Activated CD4-positive, alpha-beta T cell treated with anti-CD3 and anti-CD28 coated beads for 36 hours (primary cell): ENCODE data around the gene IGFBP2. TPM values are rescaled to one million over a fixed set of nuclear protein-coding genes. Genes with fewer than 3 reads are reported as not detected.

Experiments used
- ATAC-seq: fragments of 200-7000 bp; cut with Tn5 transposase; one replicate; pipeline ENCODE4 v1.10.0; 2021; ENCODE audit warnings: mild to moderate bottlenecking, moderate library complexity
- CTCF ChIA-PET: fragments of 350-600 bp; sonication (Branson Sonifier 250); formaldehyde crosslinking; loops from one replicate; lab custom pipeline; 2021; ENCODE audit warnings: antibody characterized with exemption; lab: Charles Lee
- POLR2A ChIA-PET: fragments of 350-600 bp; sonication (Branson Sonifier 250); formaldehyde crosslinking; loops from one replicate; lab custom pipeline; 2021; ENCODE audit warnings: antibody characterized with exemption, inconsistent platforms; lab: Charles Lee
- DNase-seq: peaks from one replicate; pipeline ENCODE4 v3.0.0-alpha.2; 2020
- H3K27ac Mint-ChIP-seq: one replicate; pipeline ENCODE4 v1.8.0; 2021; ENCODE audit warnings: mixed read lengths
- H3K27me3 Mint-ChIP-seq: one replicate; pipeline ENCODE4 v1.8.0; 2021; ENCODE audit warnings: mixed read lengths
- H3K36me3 Mint-ChIP-seq: one replicate; pipeline ENCODE4 v1.8.0; 2021; ENCODE audit warnings: low read depth, mixed read lengths
- H3K4me1 Mint-ChIP-seq: one replicate; pipeline ENCODE4 v1.8.0; 2021; ENCODE audit warnings: mixed read lengths
- H3K4me3 Mint-ChIP-seq: one replicate; pipeline ENCODE4 v1.8.0; 2021; ENCODE audit warnings: mild to moderate bottlenecking, moderate library complexity, mixed read lengths
- H3K9me3 Mint-ChIP-seq: one replicate; pipeline ENCODE4 v1.8.0; 2021; ENCODE audit warnings: low read depth, mixed read lengths
- intact Hi-C, 2 experiments: fragments of 100-400 bp; cut with DNase I in 1 of 2; cut with micrococcal nuclease in 1 of 2; formaldehyde crosslinking; loops; one replicate each; pipeline versions ENCODE4 v1.14.2 to v1.15.1; 2022 to 2024; cut with DNase I, micrococcal nuclease
- total RNA-seq, 2 experiments: library from RNA; stranded (reverse); gene quantifications; one replicate each; pipeline ENCODE4 v1.2.3, GENCODE V29; 2021

Gene IGFBP2
- total RNA-seq, 2 experiments from 2014 or later, result 9.8 to 11.5 TPM

DNA sequence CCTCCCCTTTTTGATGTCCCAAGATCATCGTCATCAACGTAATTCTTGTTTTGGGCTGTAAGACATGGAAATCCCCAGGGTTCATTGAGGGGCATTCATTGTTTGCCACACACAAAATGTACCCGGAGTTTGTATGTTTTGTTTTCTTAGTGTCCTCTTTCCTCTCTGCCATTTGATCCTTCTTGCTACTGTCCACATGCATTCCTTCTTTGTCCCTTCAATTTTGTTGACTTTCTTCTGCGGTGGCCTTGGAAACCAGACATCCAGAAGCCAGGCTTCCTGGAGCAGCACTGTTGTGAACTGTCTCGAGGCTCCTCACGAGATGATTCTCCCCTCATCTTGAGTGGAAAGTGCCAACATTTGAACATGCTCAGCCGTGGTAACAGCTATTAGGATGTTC is 24.8 kb downstream of the IGFBP2 start:
- Mint-ChIP-seq H3K27me3 (no peaks in the 10 kb centered on the region), H3K4me3 (no peak overlapping the region)
- no peak for ATAC-seq

DNA sequence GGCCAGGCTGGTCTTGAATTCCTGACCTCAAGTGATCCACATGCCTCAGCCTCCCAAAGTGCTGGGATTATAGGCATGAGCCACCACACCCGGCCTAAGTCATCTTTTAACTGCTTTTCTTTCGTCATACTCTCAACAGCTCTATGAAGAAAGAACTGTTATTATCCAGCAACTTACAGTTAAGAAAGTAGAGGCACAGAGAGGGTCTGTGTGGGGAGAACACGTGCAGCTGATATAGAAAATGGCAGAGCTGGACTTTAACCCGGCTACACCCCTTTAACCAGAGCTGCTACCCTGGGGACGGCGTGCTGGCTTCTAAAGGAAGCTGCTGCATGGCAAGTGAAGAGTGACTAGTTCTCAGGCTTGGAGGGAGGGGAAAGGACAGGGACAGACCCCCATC is 25.5 kb downstream of the IGFBP2 start:
- Mint-ChIP-seq H3K4me3 (no peak overlapping the region), H3K27me3 (no peaks in the 10 kb centered on the region), H3K9me3 (no peaks in the 10 kb centered on the region), H3K4me1 (no peaks in the 10 kb centered on the region), H3K36me3 (no peaks in the 10 kb centered on the region), H3K27ac (no peak overlapping the region)
- DNase-seq (no peak), ATAC-seq (no peak)
- CTCF ChIA-PET, result interaction anchor here (1.1 to 1.7 kb wide), 3 partner anchors 13 to 141 kb away, joined by 3 to 5 read pairs (median 3); no protein-coding TSS in a partner anchor
- POLR2A ChIA-PET, result no interaction called here
- intact Hi-C loops, result no loop called here

More for the DNA sequence above, 24.8 kb downstream of the IGFBP2 start:
- Mint-ChIP-seq H3K27ac (no peak overlapping the region), H3K36me3 (no peaks in the 10 kb centered on the region), H3K9me3 (no peaks in the 10 kb centered on the region), H3K4me1 (no peaks in the 10 kb centered on the region)
- ChIA-PET CTCF (interaction anchor here (1.2 kb wide), 1 partner anchor 14 kb away, joined by 3 read pairs; no protein-coding TSS in a partner anchor), POLR2A (no interaction called here)
- DNase-seq, result no peak
- intact Hi-C loops, result no loop called here

DNA sequence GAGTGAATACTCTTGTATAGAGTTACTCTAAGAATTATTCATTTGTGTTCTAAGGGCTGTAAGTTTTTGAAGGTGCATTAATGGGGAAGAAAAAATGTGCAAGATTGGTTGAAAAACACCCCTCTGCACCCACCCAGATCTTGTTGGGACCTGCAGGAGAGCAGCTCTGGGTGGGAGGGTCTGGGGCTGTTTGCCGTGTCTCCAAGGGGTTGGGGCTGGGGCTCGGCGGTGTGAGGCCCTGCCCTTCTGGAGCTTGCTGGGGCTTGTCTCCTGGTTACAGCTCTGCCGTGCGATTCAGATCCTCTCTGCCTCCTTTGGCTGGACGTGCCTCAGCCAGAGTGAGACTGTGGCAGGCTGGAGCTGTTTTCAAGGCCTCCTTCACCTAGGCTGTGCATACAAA is 26.1 kb downstream of the IGFBP2 start:
- CTCF ChIA-PET, result interaction anchor here (1.1 to 1.7 kb wide), 3 partner anchors 12 to 142 kb away, joined by 3 to 5 read pairs (median 3); no protein-coding TSS in a partner anchor
- no peaks in the 10 kb centered on the region for H3K4me1 Mint-ChIP-seq
- no peak overlapping the region for H3K4me3 Mint-ChIP-seq
- intact Hi-C loops, result no loop called here
- POLR2A ChIA-PET, result no interaction called here
- no peak for DNase-seq
- no peaks in the 10 kb centered on the region for H3K9me3 Mint-ChIP-seq
- no peaks in the 10 kb centered on the region for H3K27me3 Mint-ChIP-seq
- ATAC-seq, result no peak
- no peaks in the 10 kb centered on the region for H3K36me3 Mint-ChIP-seq
- H3K27ac Mint-ChIP-seq, result no peak overlapping the region

DNA sequence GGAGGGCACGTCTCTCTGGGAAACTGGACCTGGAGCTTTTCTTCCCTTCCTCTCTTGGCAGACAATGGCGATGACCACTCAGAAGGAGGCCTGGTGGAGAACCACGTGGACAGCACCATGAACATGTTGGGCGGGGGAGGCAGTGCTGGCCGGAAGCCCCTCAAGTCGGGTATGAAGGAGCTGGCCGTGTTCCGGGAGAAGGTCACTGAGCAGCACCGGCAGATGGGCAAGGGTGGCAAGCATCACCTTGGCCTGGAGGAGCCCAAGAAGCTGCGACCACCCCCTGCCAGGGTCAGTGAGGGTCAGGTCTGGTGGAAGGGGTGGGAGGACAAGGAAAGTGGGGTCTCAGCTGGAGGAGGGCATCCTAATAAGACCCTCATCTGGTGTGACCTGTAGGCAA is 27.3 kb downstream of the IGFBP2 start:
- Mint-ChIP-seq H3K4me3 (no peak overlapping the region), H3K36me3 (no peaks in the 10 kb centered on the region), H3K27ac (no peak overlapping the region), H3K27me3 (no peaks in the 10 kb centered on the region), H3K9me3 (no peaks in the 10 kb centered on the region), H3K4me1 (no peaks in the 10 kb centered on the region)
- intact Hi-C loops, result no loop called here
- ATAC-seq (no peak), DNase-seq (no peak)
- CTCF ChIA-PET, result interaction anchor here (10.3 kb wide), 1 partner anchor 140 kb away, joined by 195 read pairs; no protein-coding TSS in a partner anchor
- POLR2A ChIA-PET, result no interaction called here

DNA sequence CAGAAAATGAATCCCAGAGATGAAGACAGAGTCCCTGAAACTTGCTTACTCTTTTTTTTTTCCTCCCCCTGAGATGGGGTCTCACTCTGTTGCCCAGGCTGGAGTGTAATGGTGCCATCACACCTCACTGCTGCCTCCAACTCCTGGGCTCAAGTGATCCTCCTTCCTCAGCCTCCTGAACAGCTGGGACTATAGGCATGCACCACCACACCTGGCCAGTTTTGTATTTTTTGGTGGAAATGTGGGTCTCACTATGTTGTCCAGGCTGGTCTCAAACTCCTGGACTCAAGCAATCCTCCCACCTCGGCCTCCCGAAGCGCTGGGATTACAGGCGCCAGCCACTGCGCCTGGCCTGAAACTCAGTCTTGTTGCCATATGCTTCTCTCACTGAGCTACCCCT is 27.8 kb downstream of the IGFBP2 start:
- H3K4me3 Mint-ChIP-seq, result no peak overlapping the region
- CTCF ChIA-PET, result interaction anchor here (10.3 kb wide), 1 partner anchor 141 kb away, joined by 195 read pairs; no protein-coding TSS in a partner anchor
- no peak overlapping the region for H3K27ac Mint-ChIP-seq
- no peaks in the 10 kb centered on the region for H3K27me3 Mint-ChIP-seq
- intact Hi-C loops, result no loop called here
- no peak for ATAC-seq
- DNase-seq, result no peak
- no peaks in the 10 kb centered on the region for H3K36me3 Mint-ChIP-seq
- POLR2A ChIA-PET, result no interaction called here
- H3K4me1 Mint-ChIP-seq, result no peaks in the 10 kb centered on the region
- no peaks in the 10 kb centered on the region for H3K9me3 Mint-ChIP-seq

DNA sequence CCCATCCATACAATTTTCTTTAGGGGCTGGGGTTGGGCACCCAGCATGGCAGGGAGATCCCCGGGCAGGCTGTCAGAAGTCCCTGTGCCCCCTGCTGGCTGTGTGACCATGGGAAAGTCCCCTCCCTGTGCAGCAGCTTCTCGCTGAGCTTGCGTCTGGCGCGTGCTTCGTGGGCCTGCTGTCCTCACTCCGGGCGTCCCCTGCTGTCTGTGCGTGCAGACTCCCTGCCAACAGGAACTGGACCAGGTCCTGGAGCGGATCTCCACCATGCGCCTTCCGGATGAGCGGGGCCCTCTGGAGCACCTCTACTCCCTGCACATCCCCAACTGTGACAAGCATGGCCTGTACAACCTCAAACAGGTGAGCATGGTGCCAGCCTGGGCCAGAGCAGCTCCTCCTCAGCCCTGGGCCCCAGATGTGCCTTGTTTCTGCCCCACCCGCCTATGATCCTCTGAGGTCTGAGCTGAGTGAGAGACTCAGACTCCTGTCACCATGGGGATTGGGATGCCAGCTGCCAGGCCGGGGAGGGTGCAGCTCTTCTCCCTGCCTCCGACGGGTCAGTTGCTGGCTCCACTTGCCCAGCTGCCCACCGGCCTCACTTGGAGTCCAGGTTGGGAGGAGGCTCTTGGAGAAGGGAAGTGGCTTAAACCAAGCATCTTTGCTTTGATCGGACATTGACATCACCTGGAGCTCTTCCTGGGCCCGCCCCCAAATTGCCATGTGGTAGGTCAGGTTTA is 28.6 kb downstream of the IGFBP2 start:
- CTCF ChIA-PET, result interaction anchor here (10.3 kb wide), 1 partner anchor 142 kb away, joined by 195 read pairs; no protein-coding TSS in a partner anchor
- POLR2A ChIA-PET, result no interaction called here
- DNase-seq, result peak; percentile 43

DNA sequence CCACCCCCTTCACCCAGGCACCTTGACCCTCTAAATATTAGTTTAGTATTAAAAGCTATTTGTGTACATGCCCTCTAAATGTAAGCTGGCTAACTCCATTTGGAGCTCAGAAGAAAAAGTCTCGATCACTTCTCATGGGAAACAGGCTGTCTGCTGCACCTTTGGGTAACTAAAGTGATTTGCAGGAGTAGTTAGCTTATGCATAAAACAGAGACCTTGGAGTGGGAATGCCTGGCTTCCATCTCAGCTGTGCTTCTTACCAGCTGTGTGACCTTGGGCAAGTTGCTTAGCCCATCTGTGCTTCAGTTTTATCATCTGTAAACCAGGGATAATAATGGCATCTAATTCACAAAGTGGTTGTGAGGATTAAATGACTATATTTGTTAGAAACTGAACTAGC is 29.9 kb downstream of the IGFBP2 start:
- H3K9me3 Mint-ChIP-seq, result no peaks in the 10 kb centered on the region
- no peak overlapping the region for H3K27ac Mint-ChIP-seq
- ChIA-PET POLR2A (no interaction called here), CTCF (interaction anchor here (0.6 to 10.3 kb wide), 4 partner anchors 10 to 193 kb away, joined by 3 to 195 read pairs (median 3); no protein-coding TSS in a partner anchor)
- ATAC-seq (no peak), DNase-seq (no peak)
- H3K36me3 Mint-ChIP-seq, result no peaks in the 10 kb centered on the region
- H3K4me1 Mint-ChIP-seq, result no peaks in the 10 kb centered on the region
- H3K27me3 Mint-ChIP-seq, result no peaks in the 10 kb centered on the region
- intact Hi-C loops, result no loop called here
- no peak overlapping the region for H3K4me3 Mint-ChIP-seq

More for the DNA sequence above, 28.6 kb downstream of the IGFBP2 start:
- Mint-ChIP-seq H3K4me1 (no peaks in the 10 kb centered on the region), H3K36me3 (no peaks in the 10 kb centered on the region), H3K27ac (no peak overlapping the region), H3K9me3 (no peaks in the 10 kb centered on the region), H3K27me3 (no peaks in the 10 kb centered on the region), H3K4me3 (no peak overlapping the region)
- no peak for ATAC-seq
- intact Hi-C loops, result no loop called here

DNA sequence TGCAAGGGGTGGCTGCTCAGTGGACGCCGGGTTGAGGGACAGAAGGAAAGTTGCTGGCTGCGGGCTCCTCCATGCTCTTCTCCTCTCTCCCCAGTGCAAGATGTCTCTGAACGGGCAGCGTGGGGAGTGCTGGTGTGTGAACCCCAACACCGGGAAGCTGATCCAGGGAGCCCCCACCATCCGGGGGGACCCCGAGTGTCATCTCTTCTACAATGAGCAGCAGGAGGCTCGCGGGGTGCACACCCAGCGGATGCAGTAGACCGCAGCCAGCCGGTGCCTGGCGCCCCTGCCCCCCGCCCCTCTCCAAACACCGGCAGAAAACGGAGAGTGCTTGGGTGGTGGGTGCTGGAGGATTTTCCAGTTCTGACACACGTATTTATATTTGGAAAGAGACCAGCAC is 30.6 kb downstream of the IGFBP2 start:
- Mint-ChIP-seq H3K36me3 (no peaks in the 10 kb centered on the region), H3K27ac (no peak overlapping the region), H3K4me1 (no peaks in the 10 kb centered on the region), H3K4me3 (no peak overlapping the region), H3K9me3 (no peaks in the 10 kb centered on the region), H3K27me3 (peaks cover 2% of the 10 kb centered on the region)
- CTCF ChIA-PET, result interaction anchor here (0.6 to 10.3 kb wide), 4 partner anchors 18 to 1003 kb away, joined by 3 to 195 read pairs (median 4); no protein-coding TSS in a partner anchor
- DNase-seq (no peak), ATAC-seq (no peak)
- POLR2A ChIA-PET, result no interaction called here
- intact Hi-C loops, result no loop called here

DNA sequence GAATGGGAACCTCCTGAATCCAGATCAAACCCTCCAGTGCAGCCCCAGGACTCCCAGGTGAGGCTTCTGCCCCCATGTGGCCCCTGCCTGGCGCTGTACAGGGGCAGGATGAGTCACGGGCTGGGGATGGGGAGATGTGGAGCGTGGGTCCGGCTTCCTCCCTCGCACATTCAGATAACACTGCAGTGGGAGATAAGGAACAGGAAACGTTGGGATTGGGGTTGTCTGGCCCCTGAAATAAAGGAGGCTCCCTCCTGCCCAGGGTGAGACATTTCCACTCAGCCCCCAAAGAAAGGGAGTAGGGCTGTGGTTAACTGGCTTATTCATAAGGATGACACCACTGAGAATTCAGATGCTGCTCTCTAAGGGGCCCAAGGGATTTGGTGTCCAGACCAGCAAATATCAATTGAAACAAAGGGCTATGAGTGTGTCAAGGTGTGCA is 31.4 kb downstream of the IGFBP2 start:
- Mint-ChIP-seq H3K36me3 (no peaks in the 10 kb centered on the region), H3K27me3 (peaks cover 2% of the 10 kb centered on the region), H3K4me1 (no peaks in the 10 kb centered on the region), H3K9me3 (no peaks in the 10 kb centered on the region), H3K4me3 (no peak overlapping the region), H3K27ac (no peak overlapping the region)
- intact Hi-C loops, result loop anchor here in 1 of 2 experiments (5.0 kb wide), 3 partner anchors 252 to 712 kb away; partner anchors contain the start of gene SMARCAL1
- ATAC-seq (peak; percentile 13), DNase-seq (no peak)
- ChIA-PET POLR2A (no interaction called here), CTCF (interaction anchor here (0.6 to 10.3 kb wide), 7 partner anchors 9 to 235 kb away, joined by 3 to 195 read pairs (median 3); no protein-coding TSS in a partner anchor)

DNA sequence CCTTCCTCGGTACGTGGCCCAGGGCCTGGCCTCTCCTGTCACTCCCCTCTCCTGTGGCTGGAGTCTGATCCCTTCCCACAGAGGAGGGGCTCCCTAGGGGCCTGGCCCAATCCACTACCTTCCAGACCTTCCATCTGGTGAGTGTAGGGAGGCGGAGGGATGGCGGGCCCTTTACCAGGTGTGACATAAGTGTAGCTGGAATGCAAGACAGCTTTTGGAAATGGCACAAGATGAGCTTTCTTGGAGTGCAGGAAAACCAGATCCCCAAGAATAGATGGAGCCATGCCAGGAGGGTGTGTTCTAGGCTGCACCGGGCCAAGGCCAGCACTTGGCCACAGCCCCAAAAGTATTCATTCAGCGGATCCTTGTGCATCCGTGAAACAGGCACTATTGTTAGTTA is 32.0 kb downstream of the IGFBP2 start:
- Mint-ChIP-seq H3K36me3 (no peaks in the 10 kb centered on the region), H3K27me3 (peaks cover 2% of the 10 kb centered on the region), H3K9me3 (no peaks in the 10 kb centered on the region), H3K4me1 (no peaks in the 10 kb centered on the region), H3K4me3 (no peak overlapping the region), H3K27ac (no peak overlapping the region)
- DNase-seq, result no peak
- ChIA-PET CTCF (interaction anchor here (0.6 to 10.3 kb wide), 11 partner anchors 8 to 302 kb away, joined by 3 to 195 read pairs (median 4); no protein-coding TSS in a partner anchor), POLR2A (no interaction called here)
- no peak for ATAC-seq
- intact Hi-C loops, result loop anchor here in 1 of 2 experiments (5.0 kb wide), 3 partner anchors 253 to 713 kb away; partner anchors contain the start of gene SMARCAL1

DNA sequence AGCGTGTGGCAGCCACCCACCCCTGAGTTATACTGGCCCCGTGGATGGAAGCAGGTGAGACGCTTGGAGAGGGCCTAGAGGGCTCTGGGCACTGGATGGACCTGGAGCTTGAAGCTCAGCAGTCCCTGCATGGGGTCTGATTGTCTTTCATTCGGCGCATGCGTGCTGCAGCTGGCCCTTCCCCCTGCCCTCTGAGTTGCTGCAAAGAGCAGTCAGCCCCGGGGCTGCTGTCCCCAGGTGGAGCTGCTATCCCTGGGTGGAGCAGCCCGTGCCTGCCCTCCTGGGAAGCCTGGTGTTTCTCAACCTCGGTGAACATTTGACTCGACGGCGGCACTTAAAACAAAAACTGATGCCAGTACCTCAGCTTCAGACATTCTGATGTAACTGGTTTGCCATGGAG is 32.5 kb downstream of the IGFBP2 start:
- ATAC-seq, result no peak
- Mint-ChIP-seq H3K27me3 (peaks cover 2% of the 10 kb centered on the region), H3K27ac (no peak overlapping the region), H3K4me3 (no peak overlapping the region), H3K36me3 (no peaks in the 10 kb centered on the region), H3K9me3 (no peaks in the 10 kb centered on the region), H3K4me1 (no peaks in the 10 kb centered on the region)
- intact Hi-C loops, result loop anchor here (1.0 to 5.0 kb wide), 5 partner anchors 146 to 713 kb away; partner anchors contain the start of gene SMARCAL1 (in 1 of the 2)
- ChIA-PET POLR2A (no interaction called here), CTCF (interaction anchor here (0.6 to 10.3 kb wide), 15 partner anchors 9 to 555 kb away, joined by 3 to 195 read pairs (median 4); no protein-coding TSS in a partner anchor)
- no peak for DNase-seq
